ENCODE results near the gene PSMF1. TPM values are rescaled to one million over a fixed set of nuclear protein-coding genes. Genes with fewer than 3 reads are reported as not detected.

The PSMF1 gene
- total and polyA plus RNA-seq, 2 donors from 2014 or later, result 93.2 to 135 TPM

- no peaks in the 10 kb centered on the region for H3K4me1 ChIP-seq (ENCODE audit: control insufficient read depth in 2 of 3, insufficient read depth in 2 of 3, low read depth in 1 of 3, low read length in 3 of 3)
- no peak overlapping the region for H3K27ac ChIP-seq (ENCODE audit: low read depth in 2 of 2, low read length in 2 of 2)
- H3K27me3 ChIP-seq (ENCODE audit: control insufficient read depth, insufficient read depth, low read length), result peaks cover 3% of the 10 kb centered on the region
- H3K36me3 ChIP-seq (ENCODE audit: control insufficient read depth in 2 of 3, insufficient read depth in 3 of 3, low read length in 3 of 3), result no peaks in the 10 kb centered on the region
- H3K9ac ChIP-seq (ENCODE audit: low read length in 3 of 3), result no peak overlapping the region
- intact Hi-C loops (cut with DNase I), result no loop called here
- FAIRE-seq, result no peak
- no peak for DNase-seq
- no peak for TF ChIP-seq CTCF (IDR thresholded peaks at IDR 0.05; ENCODE audit: borderline replicate concordance, extremely low read depth, insufficient read depth)
- no peak overlapping the region for H3K4me3 ChIP-seq (ENCODE audit: low read length in 3 of 3)
- no peaks in the 10 kb centered on the region for H3K9me3 ChIP-seq (ENCODE audit: control insufficient read depth in 2 of 3, insufficient read depth in 1 of 3, low read length in 3 of 3)
Measured at GRCh38 chr20:1191299-1191698, 72.9 kb downstream of the PSMF1 start.

GRCh38 chr20:1195226-1195625 lies 76.8 kb downstream of the PSMF1 start:
- H3K9ac ChIP-seq (ENCODE audit: low read length in 3 of 3), result no peak overlapping the region
- no peaks in the 10 kb centered on the region for H3K36me3 ChIP-seq (ENCODE audit: control insufficient read depth in 2 of 3, insufficient read depth in 3 of 3, low read length in 3 of 3)
- intact Hi-C loops (cut with DNase I), result no loop called here
- no peaks in the 10 kb centered on the region for H3K9me3 ChIP-seq (ENCODE audit: control insufficient read depth in 2 of 3, insufficient read depth in 1 of 3, low read length in 3 of 3)
- no peak for DNase-seq
- no peak overlapping the region for H3K4me3 ChIP-seq (ENCODE audit: low read length in 3 of 3)
- no peaks in the 10 kb centered on the region for H3K27me3 ChIP-seq (ENCODE audit: control insufficient read depth, insufficient read depth, low read length)
- FAIRE-seq, result no peak
- no peak for TF ChIP-seq CTCF (IDR thresholded peaks at IDR 0.05; ENCODE audit: borderline replicate concordance, extremely low read depth, insufficient read depth)
- no peak overlapping the region for H3K27ac ChIP-seq (ENCODE audit: low read depth in 2 of 2, low read length in 2 of 2)
- no peaks in the 10 kb centered on the region for H3K4me1 ChIP-seq (ENCODE audit: control insufficient read depth in 2 of 3, insufficient read depth in 2 of 3, low read depth in 1 of 3, low read length in 3 of 3)

- intact Hi-C loops (cut with DNase I), result no loop called here
- Histone ChIP-seq H3K36me3 (ENCODE audit: control insufficient read depth in 2 of 3, insufficient read depth in 3 of 3, low read length in 3 of 3) (no peaks in the 10 kb centered on the region), H3K4me1 (ENCODE audit: control insufficient read depth in 2 of 3, insufficient read depth in 2 of 3, low read depth in 1 of 3, low read length in 3 of 3) (no peaks in the 10 kb centered on the region), H3K9ac (ENCODE audit: low read length in 3 of 3) (no peak overlapping the region), H3K27me3 (ENCODE audit: control insufficient read depth, insufficient read depth, low read length) (no peaks in the 10 kb centered on the region), H3K9me3 (ENCODE audit: control insufficient read depth in 2 of 3, insufficient read depth in 1 of 3, low read length in 3 of 3) (no peaks in the 10 kb centered on the region), H3K4me3 (ENCODE audit: low read length in 3 of 3) (no peak overlapping the region), H3K27ac (ENCODE audit: low read depth in 2 of 2, low read length in 2 of 2) (no peak overlapping the region)
- DNase-seq (no peak), FAIRE-seq (no peak)
- TF ChIP-seq CTCF (IDR thresholded peaks at IDR 0.05; ENCODE audit: borderline replicate concordance, extremely low read depth, insufficient read depth), result no peak
Measured at GRCh38 chr20:1196634-1197033, 78.2 kb downstream of the PSMF1 start.

GRCh38 chr20:1197801-1198200 lies 79.4 kb downstream of the PSMF1 start:
- H3K36me3 ChIP-seq (ENCODE audit: control insufficient read depth in 2 of 3, insufficient read depth in 3 of 3, low read length in 3 of 3), result no peaks in the 10 kb centered on the region
- H3K4me1 ChIP-seq (ENCODE audit: control insufficient read depth in 2 of 3, insufficient read depth in 2 of 3, low read depth in 1 of 3, low read length in 3 of 3), result no peaks in the 10 kb centered on the region
- H3K9me3 ChIP-seq (ENCODE audit: control insufficient read depth in 2 of 3, insufficient read depth in 1 of 3, low read length in 3 of 3), result no peaks in the 10 kb centered on the region
- no peak overlapping the region for H3K9ac ChIP-seq (ENCODE audit: low read length in 3 of 3)
- H3K27me3 ChIP-seq (ENCODE audit: control insufficient read depth, insufficient read depth, low read length), result no peaks in the 10 kb centered on the region
- H3K4me3 ChIP-seq (ENCODE audit: low read length in 3 of 3), result no peak overlapping the region
- no peak overlapping the region for H3K27ac ChIP-seq (ENCODE audit: low read depth in 2 of 2, low read length in 2 of 2)
- no peak for TF ChIP-seq CTCF (IDR thresholded peaks at IDR 0.05; ENCODE audit: borderline replicate concordance, extremely low read depth, insufficient read depth)
- no peak for FAIRE-seq
- DNase-seq, result no peak
- intact Hi-C loops (cut with DNase I), result no loop called here

Measured in kidney (tissue), 14 donors.